ENCODE measurements around the gene LRRC27.

DNA sequence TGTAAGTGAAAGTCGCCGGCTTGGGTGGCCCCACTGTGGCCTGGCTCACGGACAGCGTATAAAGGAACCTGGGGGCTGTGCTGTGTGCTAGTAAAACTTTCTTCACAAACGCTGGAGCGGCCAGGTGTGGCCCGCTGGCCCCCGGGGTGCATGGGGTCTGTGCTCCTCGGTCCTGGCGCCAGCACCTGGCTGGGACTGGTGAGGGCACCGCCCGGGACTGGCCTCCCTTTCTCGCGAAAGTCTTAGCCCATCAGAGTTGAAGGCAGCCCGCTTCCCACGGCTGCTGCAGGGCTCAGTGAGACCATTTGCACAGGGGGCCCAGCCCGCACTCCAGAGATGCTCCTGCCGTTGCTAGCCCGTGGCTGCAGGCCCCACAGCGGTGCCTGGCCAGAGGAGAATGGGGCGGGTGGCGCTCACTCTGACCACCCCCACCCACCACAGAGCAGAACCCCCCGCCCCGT lies 70.8 kb downstream of the LRRC27 start:
- no peak for TF ChIP-seq POLR2A (IDR thresholded peaks at IDR 0.05)
- TF ChIP-seq, protein P1, sequence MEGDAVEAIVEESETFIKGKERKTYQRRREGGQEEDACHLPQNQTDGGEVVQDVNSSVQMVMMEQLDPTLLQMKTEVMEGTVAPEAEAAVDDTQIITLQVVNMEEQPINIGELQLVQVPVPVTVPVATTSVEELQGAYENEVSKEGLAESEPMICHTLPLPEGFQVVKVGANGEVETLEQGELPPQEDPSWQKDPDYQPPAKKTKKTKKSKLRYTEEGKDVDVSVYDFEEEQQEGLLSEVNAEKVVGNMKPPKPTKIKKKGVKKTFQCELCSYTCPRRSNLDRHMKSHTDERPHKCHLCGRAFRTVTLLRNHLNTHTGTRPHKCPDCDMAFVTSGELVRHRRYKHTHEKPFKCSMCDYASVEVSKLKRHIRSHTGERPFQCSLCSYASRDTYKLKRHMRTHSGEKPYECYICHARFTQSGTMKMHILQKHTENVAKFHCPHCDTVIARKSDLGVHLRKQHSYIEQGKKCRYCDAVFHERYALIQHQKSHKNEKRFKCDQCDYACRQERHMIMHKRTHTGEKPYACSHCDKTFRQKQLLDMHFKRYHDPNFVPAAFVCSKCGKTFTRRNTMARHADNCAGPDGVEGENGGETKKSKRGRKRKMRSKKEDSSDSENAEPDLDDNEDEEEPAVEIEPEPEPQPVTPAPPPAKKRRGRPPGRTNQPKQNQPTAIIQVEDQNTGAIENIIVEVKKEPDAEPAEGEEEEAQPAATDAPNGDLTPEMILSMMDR (IDR thresholded peaks at IDR 0.05), result no peak
